NCI-H510A treated with DMSO at 0.1 percent for 48 hours (cell line): ENCODE results near the gene C4A.
"Not testable (repeated sequence)": the region's sequence is repeated elsewhere in the genome, so short reads cannot be mapped to it uniquely, and the experiment has no call there.

Experiments used
- DNase-seq: peaks from one replicate; lab custom pipeline; 2025; lab: John Stamatoyannopoulos, UW

C4A gene

DNA sequence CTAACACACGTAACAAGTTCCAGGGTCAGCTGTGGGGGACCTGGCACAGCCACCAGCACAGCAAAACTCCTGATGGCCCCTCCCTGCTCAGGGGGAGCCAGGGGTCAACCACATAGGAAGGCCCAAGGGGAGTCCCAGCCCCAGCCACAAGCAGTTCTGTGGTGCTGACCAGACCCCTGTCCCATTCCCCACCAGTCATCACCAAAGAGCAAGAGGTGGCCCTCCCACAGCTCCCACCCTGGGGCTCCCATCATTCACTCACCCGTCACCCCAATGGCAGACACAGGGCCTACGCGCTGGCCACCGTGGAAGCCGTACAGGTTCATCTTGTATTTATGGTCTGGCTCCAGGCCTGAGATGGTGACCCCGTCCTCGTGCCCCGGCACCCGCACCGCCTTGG is 67.9 kb downstream of the C4A start:
- DNase-seq, result not testable (repeated sequence)

DNA sequence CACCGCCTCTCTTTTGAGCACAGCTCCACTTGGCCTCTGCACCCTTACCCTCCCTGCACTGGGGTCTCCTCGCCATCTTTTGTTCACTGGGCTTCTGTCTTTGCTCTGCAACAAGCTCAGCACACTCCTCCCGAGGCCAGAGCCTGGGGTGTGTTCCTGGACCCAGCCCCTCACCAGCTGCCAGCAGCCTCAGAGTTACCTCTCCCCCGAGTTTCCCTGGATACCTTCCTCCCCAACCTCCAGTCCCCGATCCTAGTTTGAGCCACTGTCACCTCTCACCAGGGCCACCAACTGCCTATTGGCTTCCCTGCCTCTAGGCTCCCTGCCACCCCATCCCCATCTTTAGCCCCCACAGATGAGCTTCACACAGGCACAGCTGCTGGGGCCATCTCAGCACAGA is 68.7 kb downstream of the C4A start:
- no peak for DNase-seq
